HG02981 (cell line): ENCODE results near the gene KCP.

Source experiments
- ATAC-seq: cut with Tn5 transposase; IDR thresholded peaks from one replicate; pipeline ENCODE4 v1.9.1; 2021; ENCODE audit warnings: mild to moderate bottlenecking, moderate library complexity; ENCODE audit not compliant: unreplicated experiment

The KCP gene

DNA sequence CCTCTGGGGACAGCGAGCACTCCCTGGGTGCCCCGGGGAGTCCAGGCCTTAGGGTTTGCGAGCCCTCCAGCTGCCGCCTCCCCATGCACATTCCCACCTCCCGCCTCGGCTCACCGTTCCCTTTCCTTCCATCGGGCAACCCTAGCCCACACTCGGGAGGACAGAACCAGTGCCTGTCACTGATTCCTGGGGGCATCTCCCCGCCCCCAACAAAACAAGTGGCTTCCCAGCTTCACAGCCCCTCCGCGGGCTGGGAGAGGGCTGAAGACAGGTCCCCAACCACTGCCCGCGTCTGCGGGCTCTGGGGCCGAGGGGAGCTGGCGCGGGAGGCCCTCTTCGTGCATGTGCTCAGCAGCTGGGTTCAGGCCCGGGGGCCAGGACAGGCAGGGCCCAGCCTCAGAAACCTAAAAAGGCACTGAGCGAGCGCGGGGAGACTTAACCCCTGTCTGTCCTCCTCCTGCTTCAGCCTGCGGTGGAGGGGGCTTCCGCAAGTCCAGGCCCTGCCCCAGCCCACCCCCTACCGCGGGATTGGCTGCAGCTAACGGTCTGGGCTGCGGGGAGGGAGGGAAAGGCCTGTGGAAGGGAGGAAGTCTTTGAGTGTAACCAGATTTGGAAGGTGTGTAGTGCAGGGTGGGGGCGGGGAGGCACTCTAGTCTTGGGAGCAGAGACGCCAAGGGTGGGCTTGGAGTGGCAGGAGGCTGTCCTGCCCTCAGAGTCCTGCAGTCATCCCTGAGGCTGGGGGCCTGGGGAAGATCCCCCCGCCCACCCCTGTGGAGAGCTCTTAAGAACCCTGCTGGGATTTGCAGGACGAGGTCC, 79.1 kb downstream of the KCP start:
- no peak for ATAC-seq

DNA sequence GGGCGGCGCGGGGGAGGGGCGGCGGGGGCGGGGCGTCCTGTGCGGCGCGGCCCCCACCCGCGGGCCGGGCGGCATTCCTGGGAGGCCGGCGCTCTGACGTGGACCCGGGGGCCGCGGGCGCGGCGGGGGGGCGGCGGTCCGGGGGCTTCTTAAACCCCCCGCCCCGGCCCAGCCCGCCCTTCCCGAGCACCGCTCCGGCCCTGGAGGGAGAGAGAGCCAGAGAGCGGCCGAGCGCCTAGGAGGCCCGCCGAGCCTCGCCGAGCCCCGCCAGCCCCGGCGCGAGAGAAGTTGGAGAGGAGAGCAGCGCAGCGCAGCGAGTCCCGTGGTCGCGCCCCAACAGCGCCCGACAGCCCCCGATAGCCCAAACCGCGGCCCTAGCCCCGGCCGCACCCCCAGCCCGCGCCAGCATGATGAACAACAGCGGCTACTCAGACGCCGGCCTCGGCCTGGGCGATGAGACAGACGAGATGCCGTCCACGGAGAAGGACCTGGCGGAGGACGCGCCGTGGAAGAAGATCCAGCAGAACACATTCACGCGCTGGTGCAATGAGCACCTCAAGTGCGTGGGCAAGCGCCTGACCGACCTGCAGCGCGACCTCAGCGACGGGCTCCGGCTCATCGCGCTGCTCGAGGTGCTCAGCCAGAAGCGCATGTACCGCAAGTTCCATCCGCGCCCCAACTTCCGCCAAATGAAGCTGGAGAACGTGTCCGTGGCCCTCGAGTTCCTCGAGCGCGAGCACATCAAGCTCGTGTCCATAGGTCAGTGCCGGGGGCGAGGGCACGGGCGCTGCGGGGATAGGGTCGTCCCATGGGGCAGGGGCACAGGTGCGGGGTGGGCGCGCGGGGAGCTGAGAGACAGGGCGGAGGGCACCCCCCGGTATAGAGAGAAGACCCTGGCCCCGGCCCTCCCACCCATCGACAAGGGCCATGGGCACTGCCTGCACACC, 80.0 kb downstream of the KCP start, which contains the start of gene FLNC:
Gene FLNC (plus strand): TSS at position 176 of the 947 bp plus-strand sequence. CDS start 232 bp downstream, at position 408.
- ATAC-seq = no peak

DNA sequence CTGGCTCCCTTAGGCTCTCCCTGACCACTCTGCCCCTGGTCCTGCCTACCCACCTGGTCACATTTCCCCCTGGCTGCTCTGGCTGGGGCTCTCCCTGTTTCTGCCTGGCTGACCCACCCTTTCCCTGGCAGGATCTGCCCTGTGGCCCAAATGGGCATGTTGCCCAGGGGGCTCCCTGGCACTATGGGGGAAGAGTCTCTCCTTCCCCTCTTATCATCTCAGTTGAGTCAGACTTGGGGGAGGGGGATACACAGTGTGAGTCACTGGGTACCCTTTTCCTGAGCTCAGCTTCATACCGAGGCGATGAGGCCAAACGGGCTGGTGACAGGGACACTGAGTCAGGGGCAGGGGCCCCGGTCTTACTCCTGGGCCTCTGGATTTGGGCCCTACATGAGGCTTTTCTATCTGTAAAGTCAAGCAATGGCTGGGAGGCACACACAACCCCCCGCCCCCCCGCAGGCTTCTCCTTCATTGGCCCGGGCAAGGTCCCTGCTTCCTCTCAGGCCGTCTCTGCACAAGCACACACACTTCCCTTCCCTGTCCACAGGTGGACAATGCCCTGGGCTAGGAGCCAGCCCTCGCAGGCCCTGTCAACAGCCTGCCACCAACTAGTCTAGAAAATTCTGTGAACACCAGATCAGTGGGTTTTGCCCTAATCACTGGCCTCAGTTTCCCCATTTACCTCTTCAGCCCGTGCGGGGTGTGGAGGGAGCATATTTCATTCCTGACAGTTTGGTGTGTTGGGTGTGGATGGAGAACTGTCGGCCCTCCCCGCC, 80.9 kb downstream of the KCP start:
- no peak for ATAC-seq

DNA sequence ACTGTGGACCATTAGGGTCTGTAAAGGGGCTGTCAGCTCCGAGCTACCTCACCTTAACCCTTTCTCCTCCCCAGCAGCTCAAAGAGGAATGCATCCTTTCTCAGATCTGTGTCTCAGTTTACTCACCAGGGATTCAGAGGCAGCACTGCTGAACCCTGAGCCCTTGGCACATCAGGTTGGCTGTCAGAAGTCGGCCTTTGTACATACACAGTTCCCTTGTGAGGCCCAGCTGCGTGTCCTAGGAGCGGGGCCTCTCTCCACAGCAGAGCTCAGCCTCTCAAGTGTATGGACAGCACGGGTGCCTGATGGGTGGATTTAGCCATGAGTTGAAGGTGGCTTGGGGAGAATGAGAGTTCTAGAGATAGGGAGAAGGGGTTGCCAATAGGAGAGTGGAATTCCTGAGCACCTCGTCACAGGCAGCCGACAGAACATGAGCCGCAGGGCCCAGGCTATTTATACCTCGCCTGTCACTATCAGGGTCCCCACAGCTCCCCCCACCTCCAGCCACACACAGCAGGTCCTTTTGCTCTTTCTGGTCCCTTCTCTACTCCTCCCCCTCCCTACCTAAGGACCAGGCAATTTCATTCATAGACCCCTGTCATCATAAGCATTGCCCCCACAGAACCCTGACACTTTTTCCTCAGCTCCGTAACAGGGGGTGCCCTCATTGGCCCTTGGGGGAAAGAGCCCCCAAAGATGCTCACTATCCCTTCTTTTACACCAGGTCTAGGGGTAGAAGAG, 82.4 kb downstream of the KCP start:
- ATAC-seq = no peak

DNA sequence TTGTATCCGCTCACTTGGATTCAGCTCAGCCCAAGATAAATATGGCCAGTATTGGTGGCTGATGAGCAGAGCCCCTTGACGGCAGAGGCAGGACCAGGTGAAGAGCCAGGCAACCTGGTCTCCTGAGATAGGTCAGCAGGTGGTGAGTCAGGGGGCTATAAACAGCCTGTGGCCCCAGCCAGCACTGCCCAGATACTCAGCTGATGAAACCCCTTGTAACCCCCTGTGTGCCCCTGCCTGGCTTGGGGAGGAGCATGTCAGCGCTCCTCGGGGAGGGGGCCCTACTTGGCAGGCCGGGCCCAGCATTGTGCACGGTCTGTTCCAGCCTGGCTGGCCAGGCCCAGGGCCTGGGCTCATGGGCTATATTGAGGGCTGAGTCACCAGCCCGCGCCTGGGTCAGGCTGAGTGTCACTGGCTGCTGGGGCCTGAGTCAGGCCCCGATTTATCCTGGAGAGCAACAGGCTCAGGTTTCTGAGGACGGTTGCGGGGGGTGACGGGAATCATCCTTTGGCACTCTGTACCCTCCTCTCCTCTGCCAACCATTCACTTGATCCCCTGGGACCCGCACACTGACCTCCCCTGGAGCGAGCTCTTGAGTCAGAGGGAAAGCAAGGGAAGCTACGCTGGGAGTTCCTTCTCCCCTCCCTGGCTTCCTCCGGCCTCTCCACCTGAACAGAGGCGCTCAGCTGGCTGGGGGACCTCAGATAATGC, 83.1 kb downstream of the KCP start:
- ATAC-seq = no peak

DNA sequence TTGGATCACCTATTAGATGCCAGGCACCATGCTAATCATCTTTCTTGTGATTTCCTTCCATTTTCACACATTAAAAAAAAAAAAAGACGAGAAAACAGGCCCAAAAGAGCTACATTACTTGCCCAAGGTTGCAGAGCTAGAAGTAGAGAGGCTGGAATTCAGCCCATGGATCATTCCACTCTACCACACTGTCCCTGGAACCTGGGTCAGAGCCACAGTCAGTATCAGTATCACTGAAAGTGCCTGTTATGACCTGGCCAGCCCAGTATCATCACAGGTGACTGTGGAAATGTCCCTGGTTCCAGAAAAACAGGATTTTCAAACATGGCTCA, 83.6 kb downstream of the KCP start:
- ATAC-seq = no peak
